ENCODE measurements around the gene SUN1.

- TF ChIP-seq CTCF (conservative IDR thresholded peaks at IDR 0.05; ENCODE audit: low read length) (no peak), EZH2phosphoT487 (IDR thresholded peaks at IDR 0.05; ENCODE audit: borderline replicate concordance, low read depth, low read length) (no peak)
Measured at GRCh38 chr7:887488-887820, 55.2 kb downstream of the SUN1 start.
